Measurements from ENCODE around the gene SYCP2L. TPM values are rescaled to one million over a fixed set of nuclear protein-coding genes. Genes with fewer than 3 reads are reported as not detected.
A peak's percentile ranks its signal among the peaks of the same experiment; 100 is the strongest.

Gene SYCP2L
- total RNA-seq = 0.26 TPM in 2 replicates

DNA sequence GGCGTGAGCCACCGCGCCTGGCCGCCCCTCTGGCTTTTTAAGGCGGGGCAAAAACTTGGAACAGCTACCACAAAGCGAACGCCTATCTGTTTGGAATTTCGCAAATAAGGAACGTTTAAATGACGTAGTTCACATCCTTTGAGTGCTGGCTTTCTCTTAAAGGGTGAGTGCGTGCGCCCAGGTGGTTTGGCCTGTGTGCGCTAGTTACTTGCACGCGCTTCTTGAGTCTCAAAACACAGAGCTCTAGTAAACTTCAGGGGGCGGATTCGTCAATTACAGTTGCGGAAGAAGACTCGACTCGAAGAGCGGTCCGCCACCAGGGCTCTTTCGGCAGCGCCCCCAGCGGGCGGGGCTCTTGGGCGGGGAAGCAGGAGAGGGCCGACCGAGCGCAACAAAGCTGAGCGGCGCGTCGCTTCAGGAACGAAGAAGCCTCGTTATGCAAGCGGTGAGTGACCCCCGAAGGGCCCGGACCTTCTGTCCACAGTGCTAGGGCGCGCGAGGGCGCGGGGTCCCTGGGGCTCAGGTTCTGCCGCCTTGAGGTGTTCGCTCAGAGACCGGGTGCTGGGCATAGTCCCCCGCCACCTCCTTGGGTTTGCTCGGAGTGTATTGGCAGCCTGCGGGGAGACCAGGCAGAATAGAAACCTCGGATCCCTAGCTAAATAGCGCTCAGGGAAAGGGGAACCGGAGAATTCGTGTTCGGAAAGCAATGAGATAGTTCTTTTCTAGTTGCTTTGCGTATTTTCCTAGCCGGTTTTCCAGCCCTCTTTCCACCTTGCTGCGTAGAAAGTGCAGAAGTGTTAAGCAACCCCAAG is at the start of gene SYCP2L:
SYCP2L (plus strand) TSS at position 362 of the 812 bp plus-strand sequence; CDS start at position 437, 75 bp downstream.
- FAIRE-seq (no peak), DNase-seq (ENCODE audit: low read depth) (peak; percentile 82)
- H3K27me3 ChIP-seq (ENCODE audit: control insufficient read depth, insufficient read depth, low read length) = peaks cover 22% of the 10 kb centered on the region
- peak within 1 kb of the TSS; percentile 31 for H3K4me3 ChIP-seq (ENCODE audit: low read depth, low read length)
- TF ChIP-seq CTCF (IDR thresholded peaks at IDR 0.05; ENCODE audit: insufficient read depth, low read length, severe bottlenecking) = peak; percentile 23
- H3K36me3 ChIP-seq (ENCODE audit: control insufficient read depth, insufficient read depth, low read length) = no peaks in the 10 kb centered on the region

DNA sequence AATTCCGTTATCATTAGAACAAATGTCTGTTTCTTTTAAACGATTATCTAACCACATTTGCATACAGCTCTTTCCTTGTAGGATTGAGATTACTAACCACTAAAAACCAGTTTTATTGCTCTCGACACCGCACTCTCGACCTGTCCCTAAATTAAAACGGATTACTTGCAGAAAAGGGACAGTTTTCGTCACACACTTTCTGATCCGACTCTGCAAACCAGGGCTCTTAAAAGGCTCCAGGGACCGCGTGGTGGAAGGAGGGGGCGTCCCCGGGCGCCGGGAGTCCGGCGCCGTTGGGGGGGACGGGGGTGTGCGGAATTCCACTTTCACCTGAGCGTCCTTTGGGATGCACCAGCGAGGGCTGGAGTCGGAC is 49.2 kb upstream of the SYCP2L start:
- FAIRE-seq (no peak), DNase-seq (ENCODE audit: low read depth) (peak; percentile 23)
- peak overlapping the region; percentile 48 for H3K4me3 ChIP-seq (ENCODE audit: low read depth, low read length)
- no peaks in the 10 kb centered on the region for H3K36me3 ChIP-seq (ENCODE audit: control insufficient read depth, insufficient read depth, low read length)
- TF ChIP-seq CTCF (IDR thresholded peaks at IDR 0.05; ENCODE audit: insufficient read depth, low read length, severe bottlenecking) = no peak
- no peaks in the 10 kb centered on the region for H3K27me3 ChIP-seq (ENCODE audit: control insufficient read depth, insufficient read depth, low read length)

GRCh38 chr6:10837995-10838793 is 48.7 kb upstream of the SYCP2L start, which contains the start of gene MAK:
Gene MAK (minus strand): TSS chr6:10838539. CDS start chr6:10830648, 7,891 bp downstream.
- DNase-seq (ENCODE audit: low read depth) = peak; percentile 83
- Histone ChIP-seq H3K36me3 (ENCODE audit: control insufficient read depth, insufficient read depth, low read length) (no peaks in the 10 kb centered on the region), H3K4me3 (ENCODE audit: low read depth, low read length) (peak within 1 kb of the TSS; percentile 48), H3K27me3 (ENCODE audit: control insufficient read depth, insufficient read depth, low read length) (no peaks in the 10 kb centered on the region)
- FAIRE-seq = no peak
- TF ChIP-seq CTCF (IDR thresholded peaks at IDR 0.05; ENCODE audit: insufficient read depth, low read length, severe bottlenecking) = no peak

- H3K36me3 ChIP-seq (ENCODE audit: control insufficient read depth, insufficient read depth, low read length) = no peaks in the 10 kb centered on the region
- FAIRE-seq (no peak), DNase-seq (ENCODE audit: low read depth) (peak; percentile 11)
- peak overlapping the region; percentile 48 for H3K4me3 ChIP-seq (ENCODE audit: low read depth, low read length)
- H3K27me3 ChIP-seq (ENCODE audit: control insufficient read depth, insufficient read depth, low read length) = no peaks in the 10 kb centered on the region
- TF ChIP-seq CTCF (IDR thresholded peaks at IDR 0.05; ENCODE audit: insufficient read depth, low read length, severe bottlenecking) = no peak
Observed at GRCh38 chr6:10838794-10839333, 48.0 kb upstream of the SYCP2L start.

DNA sequence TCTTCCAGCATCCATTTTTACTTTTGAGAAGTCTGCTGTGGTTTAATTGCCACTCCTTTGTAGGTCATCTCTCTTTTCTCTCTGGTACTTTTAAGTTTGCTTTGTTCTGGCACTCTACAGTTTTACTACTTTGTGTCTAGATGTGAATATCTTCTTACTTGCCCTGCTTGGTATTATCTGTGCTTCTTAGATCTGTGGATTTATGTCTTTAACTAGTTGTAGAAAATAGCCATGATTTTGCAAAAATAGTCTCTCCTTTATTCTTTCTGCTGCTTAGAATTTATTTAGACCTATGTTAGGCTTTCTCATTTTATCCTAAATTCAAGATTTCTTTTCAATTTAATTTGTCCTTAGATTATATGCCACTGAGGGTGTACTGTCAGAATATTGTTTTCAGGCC is 43.3 kb upstream of the SYCP2L start:
- no peak for TF ChIP-seq CTCF (IDR thresholded peaks at IDR 0.05; ENCODE audit: insufficient read depth, low read length, severe bottlenecking)
- no peaks in the 10 kb centered on the region for H3K36me3 ChIP-seq (ENCODE audit: control insufficient read depth, insufficient read depth, low read length)
- FAIRE-seq = no peak
- no peak for DNase-seq (ENCODE audit: low read depth)
- H3K4me3 ChIP-seq (ENCODE audit: low read depth, low read length) = no peak overlapping the region
- H3K27me3 ChIP-seq (ENCODE audit: control insufficient read depth, insufficient read depth, low read length) = no peaks in the 10 kb centered on the region

All from bronchial epithelial cell (primary cell).